NOMO-1 (cell line): ENCODE data around the gene LANCL3.
"Not testable (repeated sequence)": the region's sequence is repeated elsewhere in the genome, so short reads cannot be mapped to it uniquely, and the experiment has no call there.

Experiments used
- DNase-seq, 2 experiments: peaks; one replicate each; lab custom pipeline; 2025; ENCODE audit not compliant: unreplicated experiment in 2 of 2; lab: John Stamatoyannopoulos, UW

LANCL3 gene

DNA sequence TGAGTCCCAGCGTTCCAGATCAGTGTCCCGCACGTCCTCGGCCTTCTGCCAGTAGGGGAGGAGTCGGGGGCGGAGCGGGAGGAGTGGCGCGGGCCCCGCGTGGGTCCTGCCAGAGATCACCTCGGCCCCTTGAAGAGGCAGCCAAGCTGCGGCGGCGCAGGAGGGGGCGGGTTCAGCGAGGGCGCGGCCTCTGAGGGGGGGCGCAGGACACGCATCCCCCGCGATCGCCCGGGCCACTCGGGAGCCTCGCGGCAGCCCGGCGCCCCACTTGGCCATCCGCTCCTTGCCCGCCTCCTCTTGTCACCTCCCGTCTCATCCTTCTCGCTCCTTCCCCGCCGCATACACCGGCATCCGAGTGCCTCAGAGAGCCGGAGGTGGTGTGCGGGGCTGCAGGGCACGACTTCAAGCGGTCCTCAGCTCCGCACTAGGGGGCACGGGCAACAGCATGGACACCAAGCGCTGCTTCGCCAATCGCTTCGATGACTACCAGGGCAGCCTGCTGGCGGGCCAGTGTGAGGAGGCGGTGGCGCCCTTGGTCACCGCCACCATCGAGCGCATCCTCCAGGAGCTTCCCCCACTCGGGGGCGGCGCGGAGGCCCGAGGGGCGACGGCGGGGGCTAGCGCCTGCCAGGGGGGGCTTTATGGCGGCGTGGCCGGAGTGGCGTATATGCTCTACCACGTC lies at the start of gene LANCL3:
LANCL3 (plus strand) TSS at position 236 of the 682 bp plus-strand sequence; CDS start at position 446, 210 bp downstream.
- not testable (repeated sequence) for DNase-seq

DNA sequence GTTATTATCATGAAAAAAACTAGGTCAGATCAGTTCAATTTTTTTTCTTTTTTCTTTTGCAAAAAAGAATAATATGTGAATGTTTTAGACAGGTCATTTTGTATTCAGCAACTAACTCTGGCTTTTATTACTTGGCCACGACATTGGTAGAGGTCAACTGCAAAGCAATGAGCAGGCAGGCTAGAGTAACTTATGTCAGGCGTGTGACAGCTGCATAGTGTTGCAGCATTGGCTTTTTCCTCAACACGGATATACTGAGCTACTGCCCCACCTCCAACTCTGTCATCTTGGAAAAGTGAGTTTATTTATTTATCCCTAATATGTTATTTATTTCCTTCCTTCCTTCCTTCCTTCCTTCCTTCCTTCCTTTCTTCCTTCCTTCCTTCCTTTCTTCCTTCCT lies 47.8 kb upstream of the LANCL3 start:
- DNase-seq = not testable (repeated sequence)

DNA sequence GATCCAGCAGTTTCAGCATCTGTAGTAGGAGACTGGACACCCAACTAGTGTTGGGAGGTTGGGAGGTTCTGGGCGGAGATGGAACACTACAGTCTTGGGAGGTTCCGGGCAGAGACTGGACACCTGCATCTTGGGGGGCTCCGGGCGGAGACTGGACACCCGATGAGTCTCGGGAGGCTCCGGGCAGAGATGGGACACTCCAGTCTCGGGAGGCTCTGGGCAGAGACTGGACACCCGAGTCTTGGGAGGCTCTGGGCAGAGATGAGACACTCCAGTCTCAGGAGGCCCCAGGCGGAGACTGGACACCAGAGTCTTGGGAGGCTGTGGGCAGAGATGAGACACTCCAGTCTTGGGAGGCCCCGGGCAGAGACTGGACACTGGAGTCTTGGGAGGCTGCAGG lies 29.5 kb upstream of the LANCL3 start:
- no peak for DNase-seq

DNA sequence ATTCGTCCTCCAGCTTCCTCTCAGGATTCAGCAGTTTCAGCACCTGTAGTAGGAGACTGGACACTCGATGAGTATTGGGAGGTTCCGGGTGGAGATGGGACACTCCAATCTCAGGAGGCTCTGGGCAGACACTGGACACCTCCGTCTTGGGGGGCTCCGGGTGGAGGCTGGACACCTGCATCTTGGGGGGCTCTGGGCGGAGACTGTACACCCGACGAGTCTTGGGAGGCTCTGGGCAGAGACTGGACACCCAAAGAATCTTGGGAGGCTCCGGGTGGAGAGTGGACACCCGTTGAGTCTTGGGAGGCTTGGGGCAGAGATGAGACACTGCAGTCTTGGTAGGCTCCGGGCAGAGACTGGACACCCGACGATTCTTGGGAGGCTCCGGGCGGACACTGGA lies 28.7 kb upstream of the LANCL3 start:
- no peak for DNase-seq

DNA sequence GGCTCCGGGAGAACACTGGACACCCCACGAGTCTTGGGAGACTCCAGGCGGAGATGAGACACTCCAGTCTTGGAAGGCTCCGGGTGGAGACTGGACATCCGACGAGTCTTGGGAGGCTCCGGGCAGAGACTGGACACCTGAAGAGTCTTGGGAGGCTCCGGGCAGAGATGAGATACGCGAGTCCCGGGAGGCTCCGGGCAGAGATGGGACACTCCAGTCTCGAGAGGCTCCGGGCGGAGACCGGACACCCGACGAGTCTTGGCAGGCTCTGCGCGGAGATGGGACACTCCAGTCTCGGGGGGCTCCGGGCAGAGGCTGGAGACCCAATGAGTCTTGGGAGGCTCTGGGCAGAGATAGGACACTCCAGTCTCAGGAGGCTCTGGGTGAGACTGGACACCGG lies 28.1 kb upstream of the LANCL3 start:
- no peak for DNase-seq

DNA sequence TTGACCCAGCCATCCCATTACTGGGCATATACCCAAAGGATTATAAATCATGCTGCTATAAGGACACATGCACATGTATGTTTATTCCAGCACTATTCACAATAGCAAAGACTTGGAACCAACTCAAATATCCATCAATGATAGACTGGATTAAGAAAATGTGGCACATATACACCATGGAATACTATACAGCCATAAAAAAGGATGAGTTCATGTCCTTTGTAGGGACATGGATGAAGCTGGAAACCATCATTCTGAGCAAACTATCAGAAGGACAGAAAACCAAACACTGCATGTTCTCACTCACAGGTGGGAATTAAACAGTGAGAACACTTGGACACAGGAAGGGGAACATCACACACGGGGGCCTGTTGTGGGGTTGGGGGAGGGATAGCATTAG lies 26.9 kb upstream of the LANCL3 start:
- not testable (repeated sequence) for DNase-seq

DNA sequence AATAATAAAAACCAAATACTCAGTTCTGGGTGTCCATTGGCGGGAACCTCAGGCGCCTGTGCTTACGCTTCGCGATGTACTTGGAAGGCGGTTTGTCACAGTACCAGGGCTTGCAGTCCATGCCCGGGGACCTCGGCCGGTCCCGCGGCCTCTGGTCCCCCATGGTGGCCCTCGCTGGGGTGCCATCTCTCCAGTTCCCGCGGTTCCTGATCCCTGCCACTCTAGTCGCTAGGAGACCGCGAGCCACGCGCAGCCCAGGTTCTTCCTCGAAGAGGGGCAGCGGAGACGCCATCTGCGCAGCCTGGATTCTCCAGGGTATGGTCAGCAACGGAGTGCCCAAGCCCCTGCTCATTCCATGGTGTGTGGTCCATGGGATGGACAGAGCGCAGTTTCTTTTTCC lies 26.4 kb upstream of the LANCL3 start:
- no peak for DNase-seq

DNA sequence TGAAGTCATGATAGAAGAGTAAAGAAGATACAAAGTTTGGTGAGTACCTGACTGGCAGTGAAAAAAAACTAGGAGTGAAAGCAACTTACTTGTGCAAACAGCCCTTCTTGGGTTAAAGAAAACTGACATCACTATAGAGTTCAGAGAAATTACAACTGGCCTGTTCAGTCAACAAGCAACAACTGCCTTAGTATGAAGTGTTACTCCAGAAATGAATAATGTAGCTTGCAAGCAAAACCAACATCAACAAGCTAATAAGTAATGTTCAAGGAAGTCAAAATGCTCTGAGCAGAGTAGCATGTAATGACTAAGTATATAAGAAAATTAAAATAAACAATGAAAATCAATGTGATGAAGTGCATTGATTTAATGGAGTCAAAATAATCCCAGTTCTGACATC lies 21.8 kb upstream of the LANCL3 start:
- not testable (repeated sequence) for DNase-seq

DNA sequence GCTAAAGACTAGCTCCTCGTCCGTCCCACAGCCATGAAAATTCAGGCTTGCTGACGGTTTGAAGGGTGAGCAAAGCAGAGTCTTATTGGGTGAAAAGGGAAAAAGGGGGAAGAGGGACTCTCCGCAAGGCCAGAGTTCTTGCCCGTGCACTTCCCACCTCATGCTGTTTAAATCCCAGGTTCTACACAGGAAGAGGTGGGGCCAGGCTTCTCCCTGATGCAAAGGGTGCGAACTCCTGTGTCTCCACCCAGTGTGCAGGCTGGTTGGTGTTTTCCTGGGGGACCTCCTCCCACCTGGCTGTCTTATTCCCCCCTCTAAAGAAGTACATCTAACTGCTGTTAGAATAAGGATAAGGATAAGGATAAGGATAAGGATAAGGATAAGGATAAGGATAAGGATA lies 18.0 kb upstream of the LANCL3 start:
- no peak for DNase-seq

DNA sequence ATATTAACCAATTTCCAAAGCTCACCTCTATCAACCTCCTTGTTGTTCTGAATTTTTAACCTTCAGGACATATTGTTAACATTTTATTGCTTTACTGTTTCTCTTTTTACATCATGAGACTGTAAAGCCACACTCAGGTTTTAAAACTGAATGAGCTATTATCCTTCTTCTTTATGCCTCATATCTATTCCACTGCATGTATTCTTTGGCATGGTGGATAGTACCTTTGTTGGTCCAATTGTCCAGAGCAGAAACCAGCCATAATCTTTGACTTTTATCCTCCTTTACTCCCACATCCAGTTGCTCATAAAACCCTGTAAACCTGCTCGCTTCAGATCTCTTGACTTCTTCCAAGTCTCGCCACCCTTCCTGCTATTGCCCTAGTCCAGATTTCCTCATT lies 6.2 kb upstream of the LANCL3 start:
- DNase-seq = not testable (repeated sequence)

DNA sequence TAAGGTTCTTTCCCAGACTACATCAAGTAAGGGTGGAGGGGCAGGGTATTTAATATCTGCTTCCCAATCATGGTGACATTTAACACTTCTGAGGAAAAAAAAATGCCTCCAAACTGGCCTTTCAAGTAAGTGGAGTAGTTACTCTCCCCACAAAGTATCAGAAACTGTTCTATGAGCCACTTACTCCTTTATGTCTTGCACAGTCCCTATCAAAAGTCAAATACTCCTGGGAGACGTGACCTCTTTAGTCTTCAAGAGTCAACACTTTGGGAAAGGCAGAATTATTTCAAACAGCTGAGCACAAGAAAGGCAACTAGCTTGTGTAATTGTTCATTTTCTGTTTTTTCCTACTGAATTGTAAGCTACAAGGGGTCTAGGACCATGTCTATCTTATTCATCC lies 1.1 kb upstream of the LANCL3 start:
- DNase-seq = not testable (repeated sequence)

DNA sequence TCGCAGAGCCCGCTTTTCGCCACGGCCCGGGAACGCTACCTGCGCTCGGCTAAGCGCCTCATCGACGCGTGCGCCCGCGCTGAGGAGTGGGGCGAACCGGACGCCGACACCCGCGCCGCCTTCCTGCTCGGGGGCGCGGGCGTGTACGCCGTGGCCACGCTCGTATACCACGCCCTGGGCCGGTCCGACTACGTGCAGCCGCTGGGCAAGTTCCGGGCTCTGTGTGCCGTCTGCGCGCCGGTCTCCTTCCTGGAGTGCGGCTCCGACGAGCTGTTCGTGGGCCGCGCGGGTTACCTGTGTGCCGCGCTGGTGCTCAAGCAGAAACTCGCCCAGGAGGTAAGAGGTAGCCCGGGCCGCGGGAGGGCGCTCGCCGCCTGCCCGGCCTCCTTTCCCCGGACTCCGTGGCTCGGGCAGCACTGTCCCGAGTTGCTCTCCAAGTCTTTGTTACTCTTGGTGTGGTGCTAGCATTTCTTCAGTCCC lies 687 bp downstream of the LANCL3 start:
- peak; percentile 22 to 34 for DNase-seq

DNA sequence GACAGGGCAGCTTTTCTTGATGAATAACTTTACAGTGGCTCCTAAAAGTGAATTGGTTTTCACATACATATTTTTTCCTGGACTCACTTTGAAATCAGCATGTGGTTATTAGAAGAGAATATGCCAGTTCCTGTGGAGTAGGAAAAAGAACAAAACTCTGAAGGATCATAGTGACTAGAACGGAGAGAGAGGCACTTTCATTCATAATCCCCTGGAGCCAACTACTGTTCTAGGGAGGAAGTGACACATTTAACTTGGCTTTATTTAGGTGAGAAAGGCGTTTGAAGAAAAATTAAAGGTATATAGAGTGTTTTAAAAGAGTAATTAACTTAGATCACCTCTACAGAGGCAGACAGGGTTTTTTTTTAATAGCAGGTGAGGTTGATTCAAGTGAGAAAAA lies 1.7 kb downstream of the LANCL3 start:
- not testable (repeated sequence) for DNase-seq

DNA sequence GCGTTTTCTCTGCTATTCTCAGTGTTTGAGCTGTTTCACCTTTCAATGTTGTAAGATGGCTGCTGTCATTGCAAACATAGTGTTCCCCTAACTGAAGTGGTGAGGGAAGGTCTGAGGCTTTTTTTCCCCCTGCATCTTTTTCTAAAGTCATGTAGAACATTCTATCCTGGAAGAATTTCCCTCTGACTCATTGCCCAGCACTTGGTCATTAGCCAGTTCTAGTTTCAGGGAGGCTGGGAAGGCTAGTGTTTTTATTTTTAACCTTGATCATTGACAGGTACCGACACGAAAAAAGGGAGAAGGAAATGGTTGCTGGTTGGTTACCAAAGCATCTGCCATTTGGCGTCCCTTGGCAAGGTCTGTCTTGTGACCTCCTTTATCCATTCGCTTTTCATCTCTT lies 6.6 kb downstream of the LANCL3 start:
- DNase-seq = no peak

DNA sequence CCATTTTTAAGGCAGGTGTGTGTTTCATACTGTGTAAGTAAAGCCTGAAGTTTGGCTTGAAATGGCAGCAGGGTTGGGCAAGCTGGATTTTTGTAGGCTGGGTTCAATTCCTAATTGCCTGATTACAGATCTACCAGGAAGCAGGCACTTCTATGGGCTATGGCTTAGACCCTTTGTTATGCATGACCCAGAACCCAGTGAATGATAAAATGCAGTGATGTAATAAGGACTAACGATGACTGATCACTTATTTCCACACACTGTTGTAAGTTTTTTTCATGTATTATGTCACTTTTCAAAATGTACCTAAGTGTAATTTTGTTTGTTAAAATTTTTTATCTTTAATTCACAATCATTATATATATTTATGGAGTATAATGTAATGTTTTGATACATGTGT lies 8.6 kb downstream of the LANCL3 start:
- no peak for DNase-seq

DNA sequence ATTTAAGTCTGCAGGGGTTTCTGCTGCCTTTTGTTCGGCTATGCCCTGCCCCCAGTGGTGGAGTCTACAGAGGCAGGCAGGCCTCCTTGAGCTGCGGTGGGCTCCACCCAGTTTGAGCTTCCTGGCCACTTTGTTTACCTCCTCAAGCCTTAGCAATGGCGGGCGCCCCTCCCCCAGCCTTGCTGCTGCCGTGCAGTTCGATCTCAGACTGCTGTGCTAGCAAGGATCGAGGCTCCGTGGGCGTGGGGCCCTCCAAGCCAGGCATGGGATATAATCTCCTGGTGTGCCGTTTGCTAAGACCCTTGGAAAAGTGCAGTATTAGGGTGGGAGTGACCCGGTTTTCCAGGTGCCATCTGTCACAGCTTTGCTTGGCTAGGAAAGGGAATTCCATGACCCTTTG lies 15.9 kb downstream of the LANCL3 start:
- not testable (repeated sequence) for DNase-seq

DNA sequence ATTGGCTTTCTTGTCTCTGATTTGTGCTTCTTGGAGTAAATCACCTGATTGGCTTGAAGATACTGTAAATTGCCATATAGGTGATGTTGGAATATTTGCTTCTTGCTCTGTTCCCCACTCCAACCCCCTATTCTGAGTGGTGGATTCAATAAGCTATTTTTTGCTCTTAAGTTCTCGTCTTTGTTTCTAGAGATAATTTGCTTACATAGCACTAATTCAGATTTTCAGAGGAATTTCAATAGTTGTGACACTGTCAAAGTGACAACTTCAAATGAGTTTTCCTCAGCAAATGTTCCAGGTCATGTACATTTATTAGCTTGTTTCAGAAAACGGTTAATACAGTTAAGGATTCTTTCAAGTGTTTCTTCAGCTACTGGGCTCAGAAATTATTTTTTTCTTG lies 18.6 kb downstream of the LANCL3 start:
- no peak for DNase-seq

DNA sequence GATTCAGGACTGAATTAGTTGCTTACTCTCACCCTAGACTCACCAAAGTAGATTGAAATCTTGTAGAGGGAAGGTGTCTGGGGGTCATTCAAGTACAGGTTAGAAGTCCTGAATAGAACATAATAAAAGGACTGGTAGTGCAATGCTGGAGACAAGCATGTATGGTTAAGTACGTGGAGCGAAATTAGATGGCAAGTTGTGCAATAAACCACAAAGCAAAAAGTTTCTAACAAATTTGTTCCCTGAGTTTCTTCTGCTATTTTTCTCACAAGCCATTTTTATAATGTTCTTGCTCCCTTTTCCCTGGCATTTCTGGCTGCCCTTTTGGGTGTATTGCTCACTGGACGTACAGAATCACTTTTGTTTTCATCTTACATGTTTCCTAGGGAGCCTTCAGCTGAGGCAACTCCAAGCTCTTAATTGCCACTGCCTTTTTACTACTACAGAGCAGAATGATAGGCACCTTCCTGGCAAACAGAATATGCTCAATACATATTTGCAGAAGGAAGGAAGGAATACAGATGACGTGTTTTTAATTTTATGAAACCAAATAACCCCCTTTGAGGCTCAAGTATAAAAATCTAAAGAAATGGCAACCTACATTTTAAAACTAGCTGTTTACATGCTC lies 23.4 kb downstream of the LANCL3 start:
- peak; percentile 31 to 58 for DNase-seq

DNA sequence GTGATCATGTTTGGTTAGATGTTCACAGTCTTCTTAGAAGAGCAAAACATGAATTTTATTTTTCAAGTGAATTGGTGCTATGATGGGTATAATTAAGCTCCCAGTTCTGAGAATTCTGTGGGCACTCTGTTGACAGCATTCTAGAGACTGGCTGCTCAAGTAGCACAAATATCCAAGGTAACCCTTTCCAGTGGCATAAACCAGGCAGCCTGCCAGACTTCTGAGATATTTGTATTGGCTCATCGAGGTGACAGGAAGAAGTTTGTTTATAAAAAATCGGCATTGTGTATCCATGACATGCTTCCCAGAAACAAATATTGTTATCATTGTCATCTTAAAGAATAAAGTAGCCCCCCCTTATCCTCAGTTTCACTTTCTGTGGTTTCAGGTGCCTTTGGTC lies 28.3 kb downstream of the LANCL3 start:
- DNase-seq = no peak

DNA sequence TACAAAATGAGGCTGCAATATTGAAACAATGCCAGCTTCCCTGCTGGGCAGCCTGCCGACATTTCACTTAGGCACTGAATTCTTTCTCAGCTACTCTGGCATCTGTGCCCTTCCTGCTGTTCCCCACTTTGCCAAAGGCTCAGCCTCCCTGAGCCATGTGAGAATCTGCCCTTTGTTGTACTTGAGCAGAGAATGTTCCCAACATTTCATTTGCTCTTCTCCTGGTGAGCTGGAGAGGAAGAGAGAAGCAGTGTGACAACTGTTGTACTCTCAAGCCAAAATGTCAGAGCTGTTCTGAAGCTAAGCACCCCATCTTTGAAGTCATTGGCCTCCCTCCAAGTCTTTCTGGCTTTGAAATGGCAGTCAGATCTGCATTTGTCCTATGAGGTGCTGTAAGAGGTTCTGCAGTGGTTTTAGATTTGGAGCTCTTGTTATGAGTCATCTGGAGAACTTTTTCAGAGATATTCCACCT lies 32.5 kb downstream of the LANCL3 start:
- DNase-seq = no peak

DNA sequence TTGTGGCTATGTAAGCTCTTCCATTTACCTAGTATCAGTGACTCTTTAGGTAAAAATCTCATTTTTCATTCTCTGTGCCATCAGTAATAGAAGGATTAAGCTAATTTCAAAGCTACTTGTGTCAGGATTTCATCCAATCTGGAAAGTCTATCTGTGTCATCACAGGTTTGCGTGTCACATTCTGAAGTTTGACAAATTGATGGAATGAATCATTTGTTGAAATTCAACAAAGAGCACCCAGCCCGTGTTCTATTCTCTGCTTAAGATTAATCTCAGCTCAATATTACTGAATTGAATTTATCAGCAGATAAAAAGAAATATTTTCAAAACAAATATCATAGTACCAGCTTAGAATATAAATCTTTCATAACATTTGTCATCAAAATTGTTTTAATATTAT lies 35.8 kb downstream of the LANCL3 start:
- no peak for DNase-seq

DNA sequence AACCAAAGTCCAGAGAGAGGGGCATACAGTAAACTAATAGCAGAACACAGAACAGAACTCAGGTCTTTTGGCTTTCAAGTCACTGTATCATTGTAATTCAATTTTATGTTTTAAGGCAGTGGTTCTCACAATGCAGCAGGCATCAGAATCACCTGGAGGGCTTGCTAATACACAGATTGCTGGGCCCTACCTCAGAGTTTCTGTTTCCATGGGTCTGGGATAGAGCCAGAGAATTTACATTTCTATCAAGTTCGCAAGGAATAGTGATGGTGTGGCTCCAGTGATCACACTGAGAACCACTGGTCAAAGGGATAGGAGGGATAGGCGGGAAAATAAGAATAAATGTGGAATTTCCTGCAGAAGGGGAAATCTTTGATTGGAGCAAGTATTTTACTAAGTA lies 36.7 kb downstream of the LANCL3 start:
- DNase-seq = no peak
